Body of pancreas (tissue), 4 donors: ENCODE measurements around the gene E4F1. TPM values are rescaled to one million over a fixed set of nuclear protein-coding genes. Genes with fewer than 3 reads are reported as not detected.

Experiments used
- ATAC-seq: fragments of 150-250 bp; one replicate; pipeline ENCODE4 v1.9.1; 2016
- DNase-seq, 4 donors: peaks; one replicate each; pipeline ENCODE4 v3.0.0-alpha.2; 2019
- H3K27ac ChIP-seq, 4 donors: fragments of 200-600 bp; sonication (generic); 1 replicate in 3 of 4; 2 replicates in 1 of 4; pipeline versions ENCODE4 v1.5.1 to v1.6.1; 2016 to 2019; ENCODE audit warnings: mild to moderate bottlenecking in 1 of 4, mixed read lengths in 1 of 4, moderate library complexity in 1 of 4
- H3K27me3 ChIP-seq, 2 donors: fragments of 200-600 bp; sonication (generic); one replicate each; pipeline ENCODE4 v1.6.0; 2016; ENCODE audit warnings: mild to moderate bottlenecking in 1 of 2
- H3K36me3 ChIP-seq, 2 donors: fragments of 200-600 bp; sonication (generic); replicated peaks in 1 of 2; 2 replicates each; pipeline ENCODE4 v1.5.1; 2016; ENCODE audit warnings: low read depth in 2 of 2; ENCODE audit not compliant: insufficient read depth in 1 of 2
- H3K4me1 ChIP-seq: fragments of 200-600 bp; sonication (generic); one replicate; pipeline ENCODE4 v1.6.0; 2016
- H3K4me3 ChIP-seq, 2 donors: fragments of 200-600 bp; sonication (generic); 1 replicate in 1 of 2; 2 replicates in 1 of 2; pipeline ENCODE4 v1.5.1; 2016 to 2019
- H3K9me3 ChIP-seq, 3 donors: fragments of 200-600 bp; sonication (generic); 1 replicate in 2 of 3; 2 replicates in 1 of 3; pipeline ENCODE4 v1.5.1; 2016
- POLR2A ChIP-seq, 3 donors: fragments of 450-650 bp; IDR thresholded peaks; one replicate each; pipeline ENCODE4 v1.6.1; 2016; ENCODE audit warnings: antibody characterized with exemption in 3 of 3, mild to moderate bottlenecking in 2 of 3
- WGBS, 2 donors: methylation state at CpG; one replicate each; pipeline ENCODE4 v1.1.5; 2017; 5-methylcytosine and 5-hydroxymethylcytosine counted together
- intact Hi-C: fragments of 100-400 bp; cut with DNase I; formaldehyde crosslinking; loops from one replicate; pipeline ENCODE4 v1.15.1; 2023
- total RNA-seq, 2 donors: library from RNA; depleted of rRNA; stranded (reverse); fragments of >200 nt; gene quantifications; one replicate each; pipeline ENCODE4 v1.1.0, GENCODE V29; 2016
- TF ChIP-seq, protein P1 (sequence below), 7 experiments: fragments of 450-650 bp in 4 of 7; fragments of 200-600 bp in 3 of 7; sonication (generic) in 3 of 7; IDR thresholded peaks; one replicate each; pipeline ENCODE4 v1.5.1; 2016 to 2019; ENCODE audit warnings: antibody characterized with exemption in 7 of 7

E4F1 gene
- total RNA-seq, 2 donors from 2014 or later = 22.3 to 48.1 TPM

GRCh38 chr16:2223942-2224486 is 623 bp downstream of the E4F1 start:
- peaks cover 2 to 3% of the 10 kb centered on the region in 2 donors for H3K36me3 ChIP-seq
- 3 to 6% methylated on average over 10 to 22 of the region's 22 CpGs for WGBS, 2 donors
- H3K4me1 ChIP-seq = peaks cover 32% of the 10 kb centered on the region
- H3K4me3 ChIP-seq = peak overlapping the region; percentile 45 to 75
- TF ChIP-seq, protein P1, sequence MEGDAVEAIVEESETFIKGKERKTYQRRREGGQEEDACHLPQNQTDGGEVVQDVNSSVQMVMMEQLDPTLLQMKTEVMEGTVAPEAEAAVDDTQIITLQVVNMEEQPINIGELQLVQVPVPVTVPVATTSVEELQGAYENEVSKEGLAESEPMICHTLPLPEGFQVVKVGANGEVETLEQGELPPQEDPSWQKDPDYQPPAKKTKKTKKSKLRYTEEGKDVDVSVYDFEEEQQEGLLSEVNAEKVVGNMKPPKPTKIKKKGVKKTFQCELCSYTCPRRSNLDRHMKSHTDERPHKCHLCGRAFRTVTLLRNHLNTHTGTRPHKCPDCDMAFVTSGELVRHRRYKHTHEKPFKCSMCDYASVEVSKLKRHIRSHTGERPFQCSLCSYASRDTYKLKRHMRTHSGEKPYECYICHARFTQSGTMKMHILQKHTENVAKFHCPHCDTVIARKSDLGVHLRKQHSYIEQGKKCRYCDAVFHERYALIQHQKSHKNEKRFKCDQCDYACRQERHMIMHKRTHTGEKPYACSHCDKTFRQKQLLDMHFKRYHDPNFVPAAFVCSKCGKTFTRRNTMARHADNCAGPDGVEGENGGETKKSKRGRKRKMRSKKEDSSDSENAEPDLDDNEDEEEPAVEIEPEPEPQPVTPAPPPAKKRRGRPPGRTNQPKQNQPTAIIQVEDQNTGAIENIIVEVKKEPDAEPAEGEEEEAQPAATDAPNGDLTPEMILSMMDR (IDR thresholded peaks at IDR 0.05) = peak in 4 of 7 experiments; percentile 11 to 32 (median 28)
- TF ChIP-seq POLR2A (IDR thresholded peaks at IDR 0.05) = no peak
- H3K9me3 ChIP-seq = no peaks in the 10 kb centered on the region
- peak overlapping the region; percentile 33 to 81 (median 73) for H3K27ac ChIP-seq
- ATAC-seq (peak; percentile 34), DNase-seq (peak; percentile 52 to 64 (median 61))
- intact Hi-C loops = no loop called here
- no peaks in the 10 kb centered on the region for H3K27me3 ChIP-seq

- TF ChIP-seq POLR2A (IDR thresholded peaks at IDR 0.05) = no peak
- TF ChIP-seq, protein P1 (IDR thresholded peaks at IDR 0.05) = no peak
- no peak for ATAC-seq
- H3K4me3 ChIP-seq = no peak overlapping the region
- peaks cover 9% of the 10 kb centered on the region in 2 donors for H3K36me3 ChIP-seq
- H3K9me3 ChIP-seq = no peaks in the 10 kb centered on the region
- intact Hi-C loops = no loop called here
- H3K4me1 ChIP-seq = peaks cover 32% of the 10 kb centered on the region
- peak overlapping the region in 1 of 4 donors; percentile 23 for H3K27ac ChIP-seq
- DNase-seq = peak in 1 of 4 donors; percentile 18
- H3K27me3 ChIP-seq = no peaks in the 10 kb centered on the region
- 32 to 39% methylated on average over 9 of the region's 9 CpGs for WGBS, 2 donors
Observed at GRCh38 chr16:2226245-2226793, 2.9 kb downstream of the E4F1 start.

DNA sequence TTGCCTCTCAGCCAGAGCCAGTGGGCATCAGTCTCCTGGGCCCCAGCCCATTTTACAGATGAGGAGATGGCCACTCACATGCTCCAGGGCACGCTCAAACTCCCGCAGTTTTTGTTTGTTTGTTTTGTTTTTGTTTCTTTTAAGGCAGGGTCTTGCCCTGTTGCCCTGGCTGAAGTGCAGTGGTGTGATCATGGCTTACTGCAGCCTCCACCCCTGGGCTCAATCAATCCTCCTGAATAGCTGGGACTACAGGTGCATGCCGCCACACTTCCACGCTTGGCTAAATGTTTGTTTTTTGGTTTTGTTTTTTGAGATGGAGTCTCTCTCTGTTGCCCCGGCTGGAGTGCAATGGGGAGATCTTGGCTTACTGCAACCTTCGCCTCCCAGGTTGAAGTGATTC is 3.5 kb downstream of the E4F1 start:
- Histone ChIP-seq H3K36me3 (peaks cover 9 to 13% of the 10 kb centered on the region in 2 donors), H3K9me3 (no peaks in the 10 kb centered on the region), H3K27me3 (no peaks in the 10 kb centered on the region), H3K4me1 (peaks cover 32% of the 10 kb centered on the region), H3K4me3 (no peak overlapping the region), H3K27ac (no peak overlapping the region)
- DNase-seq = no peak
- TF ChIP-seq, protein P1 (IDR thresholded peaks at IDR 0.05) = no peak
- no peak for TF ChIP-seq POLR2A (IDR thresholded peaks at IDR 0.05)
- no peak for ATAC-seq
- intact Hi-C loops = no loop called here
- WGBS, 2 donors = 88 to 89% methylated on average over 6 of the region's 6 CpGs

DNA sequence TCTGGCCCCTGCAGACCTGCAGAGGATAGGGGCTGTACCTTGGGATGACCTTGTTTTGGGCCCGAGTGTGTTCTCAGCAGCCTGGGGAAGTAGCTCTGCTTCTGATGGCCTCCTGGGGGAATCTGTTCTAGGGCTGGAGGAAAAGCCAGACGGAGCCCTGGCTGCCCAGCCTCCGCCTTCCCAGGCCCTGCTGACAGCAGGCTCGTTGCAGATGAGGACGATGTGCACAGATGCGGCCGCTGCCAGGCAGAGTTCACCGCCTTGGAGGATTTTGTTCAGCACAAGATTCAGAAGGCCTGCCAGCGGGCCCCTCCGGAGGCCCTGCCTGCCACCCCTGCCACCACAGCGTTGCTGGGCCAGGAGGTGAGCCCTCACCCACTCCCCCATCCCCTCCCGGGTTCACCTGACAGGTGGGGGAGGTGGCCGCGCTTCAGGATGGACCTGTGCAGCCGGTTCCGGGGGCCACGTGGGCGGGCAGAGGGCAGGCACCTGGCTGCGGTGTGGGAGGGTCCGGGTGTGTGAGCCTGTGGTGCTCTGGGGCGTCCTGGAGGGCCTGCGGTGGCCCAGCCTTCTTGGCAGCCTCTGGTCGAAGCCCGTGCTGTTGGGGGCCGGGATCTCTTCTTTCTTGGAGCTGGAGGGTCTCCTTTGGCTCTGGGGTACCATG is 4.9 kb downstream of the E4F1 start:
- ATAC-seq (no peak), DNase-seq (no peak)
- no peaks in the 10 kb centered on the region for H3K27me3 ChIP-seq
- no peak for TF ChIP-seq POLR2A (IDR thresholded peaks at IDR 0.05)
- TF ChIP-seq, protein P1 (IDR thresholded peaks at IDR 0.05) = no peak
- 89% methylated on average over 9 to 24 of the region's 25 CpGs for WGBS, 2 donors
- no peak overlapping the region for H3K27ac ChIP-seq
- H3K4me3 ChIP-seq = no peak overlapping the region
- H3K36me3 ChIP-seq = peaks cover 12 to 23% of the 10 kb centered on the region in 2 donors
- H3K9me3 ChIP-seq = no peaks in the 10 kb centered on the region
- intact Hi-C loops = no loop called here
- peaks cover 30% of the 10 kb centered on the region for H3K4me1 ChIP-seq
